SK-MEL-5 (cell line): ENCODE measurements around the gene TRIP12. TPM values are rescaled to one million over a fixed set of nuclear protein-coding genes. Genes with fewer than 3 reads are reported as not detected.
"Not testable (repeated sequence)": the region's sequence is repeated elsewhere in the genome, so short reads cannot be mapped to it uniquely, and the experiment has no call there.

Experiments used
- DNase-seq: peaks from one replicate; pipeline ENCODE4 v3.0.0-alpha.2; 2016; ENCODE audit warnings: low read depth, low spot score
- in situ Hi-C: cut with HindIII; loops from 2 replicates; pipeline ENCODE4 v1.10.0; 2016; ENCODE audit warnings: low sequenced_read_pairs, high pct_unique_total_duplicates, low pct_unique_long_range_greater_than_20kb
- total RNA-seq: library from RNA; depleted of rRNA; stranded (reverse); fragments of >200 nt; shearing (Covaris generic); gene quantifications from 2 replicates; pipeline ENCODE4 v1.2.3, GENCODE V29; 2014

The TRIP12 gene
- total RNA-seq, 1 experiment from 2014 or later = 115 TPM

DNA sequence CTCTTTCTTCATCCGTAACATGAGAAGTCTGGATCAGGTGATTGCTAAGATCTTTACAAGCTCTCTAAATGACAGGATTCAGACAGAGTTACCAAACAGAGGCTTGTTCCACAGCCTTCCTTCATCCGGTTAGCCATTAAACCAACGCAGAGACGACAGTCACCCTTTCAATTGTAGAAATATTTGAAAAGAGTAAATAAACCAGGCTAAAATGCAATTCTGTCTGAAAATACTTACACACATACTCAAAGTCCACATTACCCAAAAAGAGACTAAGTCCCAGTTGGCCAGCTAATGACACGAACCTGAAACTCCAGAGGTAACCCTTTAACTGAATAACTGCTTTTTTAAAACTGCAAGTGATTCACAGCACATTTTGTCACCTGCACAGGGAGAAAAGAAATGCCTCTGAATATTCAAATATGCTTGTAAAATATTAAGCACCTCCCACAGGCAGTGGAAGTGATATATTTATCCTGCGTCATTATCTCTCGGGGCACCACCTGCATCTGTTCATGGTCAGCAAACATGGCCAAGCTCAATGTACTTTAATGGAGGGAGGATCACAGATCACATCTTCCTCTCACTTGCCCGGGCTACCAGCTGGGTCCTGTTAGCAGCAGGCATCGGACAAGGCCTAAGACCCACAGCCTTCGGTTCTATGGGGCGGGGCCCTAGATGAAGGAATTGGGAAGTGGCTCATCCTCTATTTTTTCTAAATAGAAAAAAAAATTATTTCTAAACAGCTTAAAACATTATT is 168.7 kb downstream of the TRIP12 start:
- in situ Hi-C loops = no loop called here
- no peak for DNase-seq

DNA sequence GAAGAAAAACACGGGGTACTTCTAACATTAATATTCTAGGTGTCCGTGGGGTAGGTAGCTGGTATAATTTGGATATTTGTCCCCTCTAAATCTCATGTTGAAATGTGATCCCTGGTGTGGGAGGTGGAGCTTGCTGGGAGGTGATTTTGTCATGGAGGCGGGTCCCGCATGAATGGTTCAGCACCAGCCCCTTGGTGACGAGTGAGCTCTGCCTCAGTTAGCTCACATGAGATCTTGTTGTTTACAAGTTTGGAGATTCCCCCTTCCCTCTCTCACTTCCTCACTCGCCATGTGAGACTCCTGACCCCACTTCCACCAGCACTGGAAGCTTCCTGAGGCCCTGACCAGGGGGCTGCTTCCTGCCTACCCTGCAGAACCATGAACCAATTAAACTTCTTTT is 172.0 kb downstream of the TRIP12 start:
- in situ Hi-C loops = no loop called here
- DNase-seq = no peak

DNA sequence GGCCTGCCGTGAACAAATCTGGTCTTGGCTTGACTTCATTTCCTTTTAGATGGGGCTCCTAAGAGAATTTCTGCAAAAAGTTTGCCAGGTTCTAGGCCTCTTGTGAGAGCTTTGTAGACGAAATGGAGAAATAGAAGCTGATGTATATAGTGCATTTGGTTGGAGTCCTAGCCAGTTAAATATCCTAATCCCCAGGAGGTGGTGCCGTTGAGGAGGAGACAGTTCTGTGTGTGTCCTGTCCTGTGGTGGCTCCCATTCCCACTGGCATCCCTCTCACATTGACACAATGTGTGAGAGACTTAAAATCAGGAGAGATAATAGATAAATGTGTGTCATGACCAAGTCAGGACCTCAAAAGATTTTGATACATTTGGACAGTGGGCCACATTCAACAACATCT is 172.9 kb downstream of the TRIP12 start:
- in situ Hi-C loops = no loop called here

DNA sequence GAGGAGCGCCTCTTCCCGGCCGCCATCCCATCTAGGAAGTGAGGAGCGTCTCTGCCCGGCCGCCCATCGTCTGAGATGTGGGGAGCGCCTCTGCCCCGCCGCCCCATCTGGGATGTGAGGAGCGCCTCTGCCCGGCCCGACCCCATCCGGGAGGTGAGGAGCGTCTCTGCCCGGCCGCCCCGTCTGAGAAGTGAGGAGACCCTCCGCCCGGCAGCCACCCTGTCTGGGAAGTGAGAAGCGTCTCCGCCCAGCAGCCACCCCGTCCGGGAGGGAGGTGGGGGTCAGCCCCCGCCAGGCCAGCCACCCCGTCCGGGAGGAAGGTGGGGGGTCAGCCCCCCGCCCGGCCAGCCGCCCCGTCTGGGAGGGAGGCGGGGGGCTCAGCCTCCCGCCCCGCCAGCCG is 179.1 kb downstream of the TRIP12 start:
- in situ Hi-C loops, DNase-seq: not testable (repeated sequence)

More for the DNA sequence above, 172.9 kb downstream of the TRIP12 start:
- DNase-seq = no peak

DNA sequence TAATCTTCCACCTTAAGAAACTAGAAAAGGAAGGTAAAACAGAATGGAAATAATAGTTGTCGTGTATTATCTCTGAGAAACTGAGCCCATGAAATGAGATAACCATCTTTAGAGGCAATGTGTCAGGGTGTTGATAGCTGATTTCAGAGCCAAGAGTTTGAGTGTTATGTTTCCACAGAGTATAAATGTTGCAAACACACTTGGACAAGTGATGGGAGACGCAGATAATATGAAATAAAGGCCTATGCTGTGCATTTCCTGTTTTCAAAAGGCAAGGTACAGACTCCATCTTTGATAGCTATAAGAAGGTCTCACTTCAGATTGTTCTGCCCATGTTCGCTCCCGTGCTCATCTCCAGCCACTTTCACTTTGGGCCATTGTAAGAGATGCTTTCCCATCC is 181.5 kb downstream of the TRIP12 start:
- in situ Hi-C loops = no loop called here
- DNase-seq = no peak

DNA sequence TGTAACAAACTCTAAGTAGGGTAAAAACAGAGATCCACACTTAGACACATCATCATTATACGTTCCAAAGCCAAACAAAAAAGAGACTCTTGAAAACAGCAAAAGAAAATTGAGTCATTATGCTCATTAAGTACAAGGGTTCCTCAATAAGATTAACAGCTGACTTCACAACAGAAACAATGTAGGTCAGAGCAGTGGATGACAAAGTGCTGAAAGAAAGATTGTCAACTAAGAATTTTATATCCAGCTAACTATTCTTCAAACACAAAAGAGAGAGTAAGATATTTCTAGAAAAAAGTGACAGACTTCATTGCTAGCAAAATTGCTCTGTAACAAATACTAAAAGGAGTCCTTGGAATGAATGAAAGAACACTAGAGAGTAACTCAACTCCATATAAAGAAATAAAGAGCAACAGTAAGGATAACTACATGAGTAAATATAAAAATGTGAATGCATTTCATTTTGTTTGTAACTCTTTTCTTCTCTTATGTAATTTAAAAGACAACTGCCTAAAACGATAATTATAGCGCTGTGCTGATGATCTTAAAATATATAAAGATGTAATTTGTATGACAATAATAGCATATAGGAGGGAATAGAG is 183.7 kb downstream of the TRIP12 start:
- DNase-seq = no peak
- in situ Hi-C loops = no loop called here

DNA sequence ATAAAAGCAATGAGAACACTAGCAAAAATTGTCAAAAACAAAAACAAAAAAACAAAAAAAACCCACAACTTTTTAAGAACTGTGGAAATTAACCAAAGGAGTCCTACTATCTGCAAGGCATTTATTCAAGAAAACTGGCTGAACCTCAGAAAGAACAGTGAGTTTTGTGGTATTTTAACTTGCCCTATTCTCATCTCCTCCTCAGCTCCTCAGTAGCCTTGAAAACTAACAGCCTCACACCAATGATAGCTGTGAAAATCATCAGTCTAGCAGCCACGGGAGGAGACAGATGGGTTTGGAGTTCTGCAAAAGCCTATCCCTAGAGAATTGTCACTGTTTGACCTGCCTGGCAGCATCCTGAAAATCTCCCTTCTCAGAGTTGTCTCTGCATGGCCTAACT is 187.4 kb downstream of the TRIP12 start:
- DNase-seq = no peak
- in situ Hi-C loops = no loop called here

DNA sequence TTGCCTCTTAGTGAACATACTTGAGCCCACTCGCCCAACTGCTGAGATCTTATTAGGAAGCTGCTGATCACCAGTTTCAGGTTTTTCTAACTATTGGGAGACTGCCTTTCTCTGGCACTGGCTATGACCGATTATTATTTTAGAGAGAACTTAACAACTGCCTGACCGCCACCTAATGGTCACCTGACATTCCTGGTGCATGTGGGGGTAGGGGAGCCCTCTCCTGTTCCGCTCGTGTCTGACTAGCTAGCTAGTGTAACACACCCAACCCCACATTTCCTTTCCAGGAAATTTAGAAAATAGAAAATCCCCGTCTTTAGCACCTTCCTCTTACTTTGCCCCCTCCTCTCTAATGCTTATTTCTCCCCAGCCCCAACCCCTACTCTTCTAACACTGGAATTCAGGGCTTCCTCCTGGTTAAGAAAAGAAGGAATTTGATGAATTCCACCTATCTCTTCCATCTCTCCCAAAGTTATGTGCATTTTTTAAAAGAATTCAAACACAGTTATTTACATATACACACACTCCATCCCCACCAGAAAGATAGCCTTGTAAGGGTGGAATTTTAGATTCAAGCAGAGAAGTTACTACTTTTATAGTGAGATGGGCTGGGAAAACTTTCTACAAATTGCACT is 188.1 kb downstream of the TRIP12 start:
- DNase-seq = no peak
- in situ Hi-C loops = no loop called here

DNA sequence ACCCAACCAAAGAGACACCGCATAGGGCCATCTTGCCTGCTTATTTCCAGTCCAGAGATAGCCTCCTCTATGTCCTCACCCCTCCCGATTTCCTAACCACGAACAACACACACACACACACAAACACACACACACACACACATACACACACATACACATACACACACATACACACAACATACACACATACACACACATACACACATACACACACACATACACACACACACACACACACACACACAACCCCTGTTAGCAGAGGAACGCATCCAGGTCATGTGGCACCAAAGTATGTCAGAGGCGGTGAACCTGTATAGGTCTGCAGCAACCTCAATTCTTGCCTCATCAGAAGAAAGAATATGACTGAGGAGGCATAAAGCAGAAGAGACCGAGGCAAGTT is 188.9 kb downstream of the TRIP12 start:
- in situ Hi-C loops = no loop called here
- no peak for DNase-seq

DNA sequence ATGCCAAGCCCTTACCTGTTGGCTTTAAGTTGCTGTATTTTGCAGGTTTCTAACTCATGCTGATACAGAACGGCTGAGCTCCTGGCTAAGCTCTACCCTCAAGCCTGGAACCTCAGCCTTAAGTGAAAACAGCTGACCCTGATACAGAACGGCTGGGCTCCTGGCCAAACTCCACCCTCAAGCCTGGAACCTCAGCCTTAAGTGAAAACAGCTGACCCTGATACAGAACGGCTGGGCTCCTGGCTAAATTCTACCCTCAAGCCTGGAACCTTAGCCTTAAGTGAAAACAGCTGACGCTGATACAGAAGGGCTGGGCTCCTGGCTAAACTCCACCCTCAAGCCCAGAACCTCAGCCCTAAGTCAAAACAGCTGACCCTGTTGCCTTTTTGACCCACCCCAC is 189.9 kb downstream of the TRIP12 start:
- in situ Hi-C loops = no loop called here
- peak; percentile 81 for DNase-seq

DNA sequence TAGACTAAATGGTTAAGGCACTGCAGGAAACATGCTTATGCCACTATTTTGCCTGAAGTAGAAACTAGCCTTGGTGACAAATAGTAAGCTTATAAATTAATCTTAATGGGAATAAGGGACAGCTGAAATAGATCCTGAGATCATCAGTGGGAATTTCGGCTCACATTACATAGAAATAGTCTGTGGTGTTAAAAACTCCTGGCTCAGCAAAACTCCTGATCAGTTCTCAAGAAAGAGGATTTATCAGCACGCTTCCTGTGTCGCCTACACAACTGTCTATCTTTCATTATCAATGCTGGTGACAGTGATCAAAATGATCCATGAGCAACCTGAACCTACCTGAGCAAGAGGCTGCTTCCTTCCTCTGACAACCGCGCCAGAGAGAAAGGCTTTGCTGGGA is 190.4 kb downstream of the TRIP12 start:
- in situ Hi-C loops = no loop called here
- no peak for DNase-seq

DNA sequence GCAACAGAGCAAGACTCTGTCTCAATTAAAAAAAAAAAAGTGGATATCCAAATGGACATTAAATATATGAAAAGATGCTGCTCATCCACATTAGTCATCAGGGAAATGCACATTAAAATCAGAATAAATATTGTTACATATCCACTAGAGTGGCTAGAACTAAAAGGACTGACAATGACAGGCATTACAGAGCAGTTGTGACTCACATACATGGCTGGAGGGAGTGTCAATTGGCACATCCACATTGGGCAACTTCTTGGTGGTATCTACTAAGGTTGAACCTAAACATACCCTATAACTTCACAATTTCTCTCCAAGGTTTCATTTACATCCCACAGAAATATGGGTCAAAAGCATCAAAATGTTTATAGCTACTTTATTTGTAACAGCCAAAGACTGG is 193.4 kb downstream of the TRIP12 start:
- in situ Hi-C loops = no loop called here
- no peak for DNase-seq

DNA sequence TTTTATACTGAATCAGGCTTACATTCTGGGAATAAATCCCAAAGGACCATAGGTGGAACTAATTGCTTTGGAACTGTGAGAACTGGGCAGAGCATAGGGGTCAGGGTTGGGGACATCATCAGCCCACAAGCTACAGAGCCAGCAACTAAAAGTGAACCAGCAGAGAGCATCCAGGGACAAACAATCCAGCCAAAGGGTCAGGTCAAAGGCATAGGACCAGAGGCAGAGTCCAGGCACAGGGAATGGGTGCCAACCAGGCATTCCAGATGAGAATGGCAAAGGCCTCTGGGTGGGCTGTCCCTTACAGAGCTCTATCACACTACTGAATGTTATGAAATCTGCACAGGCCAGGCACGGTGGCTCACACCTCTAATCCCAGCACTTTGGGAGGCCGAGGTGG is 195.2 kb downstream of the TRIP12 start:
- DNase-seq = no peak
- in situ Hi-C loops = no loop called here

DNA sequence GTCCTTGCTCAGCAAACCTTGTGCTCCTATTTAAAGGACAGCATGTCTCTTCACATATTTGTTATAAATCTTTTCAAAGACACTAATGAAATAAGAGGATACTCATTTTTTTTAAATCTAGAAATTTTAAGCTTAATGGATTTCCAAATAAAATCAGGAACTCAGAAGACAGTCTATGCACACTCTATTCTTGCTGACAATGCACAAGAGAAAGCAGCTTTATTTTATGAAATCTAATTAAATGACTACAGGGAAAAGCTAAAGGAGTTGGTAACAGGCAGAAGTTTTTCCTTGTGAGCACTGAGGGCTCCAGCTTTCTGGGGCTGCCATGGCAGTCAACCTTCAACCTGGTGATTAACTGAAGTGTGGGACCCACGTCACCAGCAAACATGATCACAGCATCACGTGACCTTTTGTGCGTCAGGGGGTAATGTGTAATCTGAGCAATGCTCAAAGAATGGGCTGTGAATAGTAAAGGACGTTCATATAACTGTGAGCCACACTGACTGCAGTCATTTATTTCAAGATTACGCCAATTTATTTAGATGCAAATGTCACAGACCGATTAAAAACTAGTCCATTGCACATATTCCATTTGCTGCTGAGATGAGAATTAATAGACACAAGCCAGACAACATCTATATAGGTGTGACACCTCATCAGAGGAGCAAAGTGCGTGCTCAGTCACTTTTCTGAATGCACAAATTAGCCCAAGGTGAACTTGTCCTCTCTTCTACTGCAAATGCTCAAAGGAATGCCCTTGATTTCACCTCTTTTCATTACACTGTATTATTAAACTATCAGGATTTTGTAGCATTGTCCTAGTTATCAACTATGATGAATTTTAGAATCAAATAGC is 195.9 kb downstream of the TRIP12 start:
- DNase-seq = peak; percentile 94
- in situ Hi-C loops = no loop called here

DNA sequence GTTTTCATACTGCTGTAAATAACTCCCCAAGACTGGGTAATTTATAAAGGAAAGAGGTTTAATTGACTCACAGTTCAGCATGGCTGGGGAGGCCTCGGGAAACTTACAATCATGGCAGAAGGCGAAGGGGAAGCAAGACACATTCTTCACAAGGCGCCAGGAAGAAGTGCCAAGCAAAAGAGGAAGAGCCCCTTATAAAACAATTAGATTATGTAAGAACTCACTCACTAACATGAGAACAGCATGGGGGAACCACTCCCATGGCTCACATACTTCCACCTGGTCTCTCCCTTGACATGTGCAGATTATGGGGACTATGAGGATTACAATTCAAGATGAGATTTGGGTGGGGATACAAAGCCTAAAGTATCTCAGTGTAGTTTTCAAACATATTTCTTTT is 198.6 kb downstream of the TRIP12 start:
- in situ Hi-C loops = loop anchor here (25.0 kb wide), 1 partner anchor 111 kb away; no protein-coding TSS in a partner anchor
- not testable (repeated sequence) for DNase-seq

DNA sequence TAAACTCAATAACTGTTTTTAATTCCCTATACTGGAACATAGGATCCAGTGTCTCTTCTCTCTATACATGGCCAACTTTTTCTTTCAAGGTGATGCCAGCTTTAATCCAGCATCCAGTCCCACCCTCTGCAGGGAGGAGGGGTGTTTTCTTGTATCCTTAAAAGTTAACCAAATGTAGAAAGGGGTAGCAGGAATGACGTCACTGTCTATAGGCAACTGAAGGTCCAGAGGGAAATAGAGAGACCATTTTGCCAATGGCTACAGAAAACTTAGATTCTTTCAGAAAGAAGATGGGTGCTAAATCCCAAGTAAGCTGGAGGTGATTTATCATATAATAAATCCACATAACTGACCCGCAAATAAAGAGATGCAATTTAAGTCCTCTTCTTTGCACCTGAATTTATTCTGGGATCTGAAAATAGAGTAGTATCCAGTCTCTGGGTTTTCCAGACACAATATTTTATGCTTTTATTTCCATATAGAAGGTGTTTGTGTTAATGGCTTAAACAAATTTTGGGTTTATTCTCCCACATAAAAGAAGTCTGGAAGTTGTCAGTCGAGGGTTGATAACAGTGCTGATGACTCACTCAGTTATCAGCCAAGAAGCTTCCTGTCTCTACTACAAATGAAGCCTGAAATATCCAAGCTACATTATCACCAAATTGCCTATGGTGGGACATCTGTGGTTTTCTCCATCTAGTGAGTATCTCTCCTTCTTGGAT is 201.7 kb downstream of the TRIP12 start:
- no peak for DNase-seq
- in situ Hi-C loops = loop anchor here (25.0 kb wide), 1 partner anchor 108 kb away; no protein-coding TSS in a partner anchor

DNA sequence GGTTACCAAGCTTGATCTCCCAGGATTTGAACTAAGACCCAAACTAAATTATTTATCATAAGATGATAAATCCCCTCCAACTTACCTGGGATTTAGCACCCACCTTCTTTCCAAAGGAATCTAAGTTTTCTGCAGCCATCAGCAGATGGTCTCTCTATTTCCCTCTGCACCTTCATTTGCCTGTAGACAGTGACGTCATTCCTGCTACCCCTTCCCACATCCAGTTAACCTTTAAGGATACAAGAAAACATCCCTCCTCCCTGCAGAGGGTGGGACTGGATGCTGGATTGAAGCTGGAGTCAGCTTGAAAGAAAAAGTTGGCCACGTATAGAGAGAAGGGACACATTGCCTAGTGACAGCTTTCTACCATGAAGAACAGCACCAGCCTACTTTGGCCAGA is 203.8 kb downstream of the TRIP12 start:
- in situ Hi-C loops = loop anchor here (25.0 kb wide), 1 partner anchor 106 kb away; no protein-coding TSS in a partner anchor
- no peak for DNase-seq
